Measurements from ENCODE around the gene ADAD2.

The ADAD2 gene

DNA sequence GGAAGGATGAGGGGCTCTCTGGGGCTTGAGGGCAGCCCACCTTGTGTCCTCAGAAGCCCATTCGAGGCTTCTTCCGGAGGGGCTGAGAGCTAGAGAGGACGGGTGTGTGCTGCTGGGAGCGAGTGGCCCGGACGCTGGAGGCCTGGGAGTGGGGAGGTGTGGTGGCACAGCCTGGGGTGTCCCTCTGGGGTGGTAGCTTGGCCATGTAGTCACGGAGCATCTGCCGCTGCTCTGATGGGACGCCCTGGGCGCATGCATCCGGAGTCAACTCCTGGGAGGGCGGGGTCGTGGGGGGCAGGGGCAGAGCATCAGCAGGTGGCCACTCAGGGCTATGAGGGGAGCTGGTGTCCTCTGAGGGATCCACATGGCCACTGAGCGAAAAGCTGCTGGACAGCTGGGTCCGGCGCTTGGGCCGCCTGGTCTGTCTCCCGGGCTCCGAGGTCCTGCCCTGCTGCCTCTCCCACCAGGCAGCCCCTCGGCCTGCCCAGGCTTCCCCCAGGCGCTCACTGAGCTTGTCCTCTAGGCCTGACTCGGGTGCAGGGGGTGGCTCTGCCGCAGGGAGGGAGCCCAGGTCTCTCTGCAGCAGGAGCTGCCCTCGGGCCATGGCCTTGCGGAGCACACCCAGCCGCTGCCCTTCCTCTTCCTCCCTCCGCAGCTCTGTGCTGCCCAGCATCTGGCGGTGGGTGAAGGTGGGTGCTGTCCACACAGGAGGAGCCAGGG lies 11.9 kb upstream of the ADAD2 start:
- no peaks in the 10 kb centered on the region for H4K20me1 ChIP-seq (ENCODE audit: insufficient read depth, low read length)
- H3K79me2 ChIP-seq (ENCODE audit: low read length), result no peaks in the 10 kb centered on the region
- H3K9me3 ChIP-seq (replicated peaks; ENCODE audit: insufficient read depth, low read length), result no peaks in the 10 kb centered on the region
- no peak overlapping the region for H3K9ac ChIP-seq (ENCODE audit: low read length)
- peaks cover 12% of the 10 kb centered on the region; the same call in 1 of the 2 replicates for H3K4me1 ChIP-seq (ENCODE audit: low read length)
- H3K27ac ChIP-seq (ENCODE audit: low read length), result no peak overlapping the region
- H3K4me2 ChIP-seq (ENCODE audit: low read depth, low read length), result no peak overlapping the region
- no peaks in the 10 kb centered on the region for H3K27me3 ChIP-seq (replicated peaks; ENCODE audit: insufficient read depth, low read length)
- no peaks in the 10 kb centered on the region for H3K9me2 ChIP-seq (replicated peaks; ENCODE audit: insufficient read depth, low read length)
- H3K4me3 ChIP-seq (ENCODE audit: low read length), result no peak overlapping the region
- no peaks in the 10 kb centered on the region for H3K36me3 ChIP-seq (replicated peaks; ENCODE audit: insufficient read depth, low read length)
- TF ChIP-seq EZH2 (optimal IDR thresholded peaks at IDR 0.05; ENCODE audit: low read depth, low read length) (no peak), EZH2phosphoT487 (IDR thresholded peaks at IDR 0.05; ENCODE audit: low read length) (no peak)
- TF ChIP-seq, protein P1, sequence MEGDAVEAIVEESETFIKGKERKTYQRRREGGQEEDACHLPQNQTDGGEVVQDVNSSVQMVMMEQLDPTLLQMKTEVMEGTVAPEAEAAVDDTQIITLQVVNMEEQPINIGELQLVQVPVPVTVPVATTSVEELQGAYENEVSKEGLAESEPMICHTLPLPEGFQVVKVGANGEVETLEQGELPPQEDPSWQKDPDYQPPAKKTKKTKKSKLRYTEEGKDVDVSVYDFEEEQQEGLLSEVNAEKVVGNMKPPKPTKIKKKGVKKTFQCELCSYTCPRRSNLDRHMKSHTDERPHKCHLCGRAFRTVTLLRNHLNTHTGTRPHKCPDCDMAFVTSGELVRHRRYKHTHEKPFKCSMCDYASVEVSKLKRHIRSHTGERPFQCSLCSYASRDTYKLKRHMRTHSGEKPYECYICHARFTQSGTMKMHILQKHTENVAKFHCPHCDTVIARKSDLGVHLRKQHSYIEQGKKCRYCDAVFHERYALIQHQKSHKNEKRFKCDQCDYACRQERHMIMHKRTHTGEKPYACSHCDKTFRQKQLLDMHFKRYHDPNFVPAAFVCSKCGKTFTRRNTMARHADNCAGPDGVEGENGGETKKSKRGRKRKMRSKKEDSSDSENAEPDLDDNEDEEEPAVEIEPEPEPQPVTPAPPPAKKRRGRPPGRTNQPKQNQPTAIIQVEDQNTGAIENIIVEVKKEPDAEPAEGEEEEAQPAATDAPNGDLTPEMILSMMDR (IDR thresholded peaks at IDR 0.05; ENCODE audit: low read length), result no peak
- no peak for DNase-seq
- no peak overlapping the region for H2AFZ ChIP-seq (ENCODE audit: low read length)
- H3F3A ChIP-seq (ENCODE audit: insufficient read depth, low read length), result no peaks in the 10 kb centered on the region

GRCh38 chr16:84179612-84180320 lies 11.2 kb upstream of the ADAD2 start:
- Histone ChIP-seq H4K20me1 (ENCODE audit: insufficient read depth, low read length) (no peaks in the 10 kb centered on the region), H3K79me2 (ENCODE audit: low read length) (peaks cover 7% of the 10 kb centered on the region; the same call in 1 of the 2 replicates), H2AFZ (ENCODE audit: low read length) (no peak overlapping the region), H3F3A (ENCODE audit: insufficient read depth, low read length) (no peaks in the 10 kb centered on the region), H3K27me3 (replicated peaks; ENCODE audit: insufficient read depth, low read length) (no peaks in the 10 kb centered on the region), H3K4me3 (ENCODE audit: low read length) (no peak overlapping the region), H3K9me2 (replicated peaks; ENCODE audit: insufficient read depth, low read length) (no peaks in the 10 kb centered on the region), H3K36me3 (replicated peaks; ENCODE audit: insufficient read depth, low read length) (no peaks in the 10 kb centered on the region), H3K4me2 (ENCODE audit: low read depth, low read length) (no peak overlapping the region), H3K9me3 (replicated peaks; ENCODE audit: insufficient read depth, low read length) (no peaks in the 10 kb centered on the region), H3K4me1 (ENCODE audit: low read length) (peaks cover 12% of the 10 kb centered on the region; the same call in 1 of the 2 replicates), H3K27ac (ENCODE audit: low read length) (no peak overlapping the region), H3K9ac (ENCODE audit: low read length) (no peak overlapping the region)
- TF ChIP-seq EZH2phosphoT487 (IDR thresholded peaks at IDR 0.05; ENCODE audit: low read length) (no peak), EZH2 (optimal IDR thresholded peaks at IDR 0.05; ENCODE audit: low read depth, low read length) (no peak)
- TF ChIP-seq, protein P1 (IDR thresholded peaks at IDR 0.05; ENCODE audit: low read length), result no peak
- no peak for DNase-seq

GRCh38 chr16:84180519-84181140 lies 10.3 kb upstream of the ADAD2 start:
- Histone ChIP-seq H3K79me2 (ENCODE audit: low read length) (peaks cover 14% of the 10 kb centered on the region), H2AFZ (ENCODE audit: low read length) (no peak overlapping the region), H3K9me2 (replicated peaks; ENCODE audit: insufficient read depth, low read length) (no peaks in the 10 kb centered on the region), H3K4me1 (ENCODE audit: low read length) (peaks cover 12% of the 10 kb centered on the region; the same call in 1 of the 2 replicates), H3F3A (ENCODE audit: insufficient read depth, low read length) (no peaks in the 10 kb centered on the region), H3K9ac (ENCODE audit: low read length) (no peak overlapping the region), H3K36me3 (replicated peaks; ENCODE audit: insufficient read depth, low read length) (no peaks in the 10 kb centered on the region), H3K27ac (ENCODE audit: low read length) (no peak overlapping the region), H3K27me3 (replicated peaks; ENCODE audit: insufficient read depth, low read length) (no peaks in the 10 kb centered on the region), H3K9me3 (replicated peaks; ENCODE audit: insufficient read depth, low read length) (no peaks in the 10 kb centered on the region), H3K4me3 (ENCODE audit: low read length) (no peak overlapping the region), H4K20me1 (ENCODE audit: insufficient read depth, low read length) (no peaks in the 10 kb centered on the region), H3K4me2 (ENCODE audit: low read depth, low read length) (no peak overlapping the region)
- no peak for DNase-seq
- TF ChIP-seq EZH2phosphoT487 (IDR thresholded peaks at IDR 0.05; ENCODE audit: low read length) (no peak), EZH2 (optimal IDR thresholded peaks at IDR 0.05; ENCODE audit: low read depth, low read length) (no peak)
- TF ChIP-seq, protein P1 (IDR thresholded peaks at IDR 0.05; ENCODE audit: low read length), result no peak

Data from MM.1S (cell line).